Effector memory CD4-positive, alpha-beta T cell (primary cell): ENCODE data around the gene PKHD1.

Source experiments
- DNase-seq, 3 donors: peaks; one replicate each; pipeline ENCODE4 v3.0.0-alpha.2; 2020
- H3K27ac ChIP-seq: 2 replicates; pipeline ENCODE4 v1.7.0; 2013; ENCODE audit warnings: mild to moderate bottlenecking, low read length, moderate library complexity; ENCODE audit not compliant: insufficient read depth, poor library complexity, severe bottlenecking
- H3K27me3 ChIP-seq: replicated peaks from 2 replicates; pipeline ENCODE4 v1.7.0; 2013; ENCODE audit warnings: mild to moderate bottlenecking, low read length; ENCODE audit not compliant: insufficient read depth, control insufficient read depth, poor library complexity, severe bottlenecking
- H3K36me3 ChIP-seq: 2 replicates; pipeline ENCODE4 v1.7.0; 2013; ENCODE audit warnings: mild to moderate bottlenecking, low read length, moderate library complexity; ENCODE audit not compliant: control insufficient read depth, insufficient read depth
- H3K4me1 ChIP-seq: 2 replicates; pipeline ENCODE4 v1.7.0; 2013; ENCODE audit warnings: low read length, mild to moderate bottlenecking; ENCODE audit not compliant: control insufficient read depth, insufficient read depth, poor library complexity, severe bottlenecking
- H3K4me3 ChIP-seq: 2 replicates; pipeline ENCODE4 v1.7.0; 2013; ENCODE audit warnings: low read length, low read depth, mild to moderate bottlenecking; ENCODE audit not compliant: insufficient read depth, poor library complexity, severe bottlenecking
- H3K9me3 ChIP-seq: 2 replicates; pipeline ENCODE4 v1.7.0; 2013; ENCODE audit warnings: mild to moderate bottlenecking, low read length, moderate library complexity; ENCODE audit not compliant: control insufficient read depth

The PKHD1 gene

DNA sequence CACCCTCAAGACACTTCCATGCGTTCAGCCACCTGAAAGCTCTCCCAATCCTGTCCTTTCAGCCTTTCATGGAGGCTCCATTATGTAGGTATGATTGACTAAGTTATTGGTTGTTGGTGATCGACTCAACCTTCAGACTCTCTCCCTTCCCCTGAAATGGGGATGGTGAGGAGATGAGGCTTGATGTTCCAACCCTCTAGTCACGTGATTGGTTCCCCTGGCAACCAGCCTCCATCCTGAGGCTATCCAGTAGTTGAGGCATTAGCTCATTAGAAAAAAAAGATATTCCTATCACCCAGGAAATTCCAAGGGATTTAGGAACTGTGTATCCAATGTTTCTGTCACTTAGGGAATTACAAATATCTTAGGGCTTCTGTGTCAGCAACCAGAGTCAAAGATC, 426.6 kb downstream of the PKHD1 start:
- H3K4me1 ChIP-seq, result no peaks in the 10 kb centered on the region
- no peaks in the 10 kb centered on the region for H3K9me3 ChIP-seq
- H3K4me3 ChIP-seq, result no peak overlapping the region
- H3K36me3 ChIP-seq, result no peaks in the 10 kb centered on the region
- DNase-seq, result no peak
- no peaks in the 10 kb centered on the region for H3K27me3 ChIP-seq
- H3K27ac ChIP-seq, result no peak overlapping the region

DNA sequence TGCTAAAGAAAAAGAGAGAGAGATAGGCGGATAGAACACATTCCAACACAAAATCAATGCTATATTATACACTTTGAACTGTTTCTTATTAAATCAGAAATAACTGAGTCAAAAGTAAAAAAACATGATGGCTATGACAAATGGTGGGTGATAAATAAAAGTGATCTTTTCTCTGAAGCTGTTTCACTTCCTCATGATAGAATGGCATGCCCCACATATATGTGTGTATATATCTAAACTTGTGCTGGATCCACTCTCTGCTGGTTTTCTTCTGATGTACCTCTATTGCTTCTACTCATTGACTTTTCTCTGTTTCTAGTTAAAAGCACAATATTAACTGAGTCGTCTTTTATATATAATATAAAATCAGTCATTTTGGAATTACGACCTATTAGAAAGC, 429.9 kb downstream of the PKHD1 start:
- H3K27ac ChIP-seq, result no peak overlapping the region

DNA sequence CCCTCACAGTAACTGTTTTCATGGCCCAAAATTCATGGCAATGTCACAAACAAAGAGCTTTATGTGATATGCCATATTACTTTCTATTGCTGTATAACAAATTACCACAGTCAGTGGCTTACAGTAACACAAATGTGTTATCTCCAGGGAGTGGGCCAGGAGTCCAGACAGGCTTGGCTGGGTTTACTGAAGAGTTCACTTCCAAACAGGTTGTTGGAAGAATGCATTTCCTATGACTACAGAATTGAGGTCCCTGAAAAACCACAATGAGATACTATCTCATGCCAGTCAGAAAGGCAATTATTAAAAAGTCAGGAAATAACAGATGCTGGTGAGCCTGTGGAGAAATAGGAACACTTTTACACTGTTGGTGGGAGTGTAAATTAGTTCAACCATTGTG, 431.9 kb downstream of the PKHD1 start:
- Histone ChIP-seq H3K9me3 (no peaks in the 10 kb centered on the region), H3K27ac (no peak overlapping the region)

More for the DNA sequence above, 429.9 kb downstream of the PKHD1 start:
- Histone ChIP-seq H3K36me3 (no peaks in the 10 kb centered on the region), H3K4me1 (no peaks in the 10 kb centered on the region), H3K4me3 (no peak overlapping the region), H3K27me3 (no peaks in the 10 kb centered on the region), H3K9me3 (no peaks in the 10 kb centered on the region)
- DNase-seq, result no peak

DNA sequence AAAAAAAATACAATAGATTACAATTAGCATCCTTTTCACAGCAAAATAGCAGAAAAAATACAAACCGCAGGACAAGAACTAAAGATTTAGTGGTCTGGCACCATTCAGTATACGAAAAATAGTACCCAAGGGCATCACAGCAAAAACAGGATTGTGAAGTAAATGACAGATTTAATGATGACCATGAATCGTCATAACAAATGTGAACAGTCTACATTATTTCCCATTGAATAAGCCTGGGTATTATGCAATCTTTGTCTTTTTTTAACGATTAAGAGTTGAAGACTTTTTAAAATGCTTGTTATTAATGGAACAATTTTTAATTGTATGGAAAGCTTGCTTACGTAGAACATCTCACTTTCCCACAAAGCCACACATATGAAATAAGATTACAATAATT, 432.8 kb downstream of the PKHD1 start:
- H3K36me3 ChIP-seq, result no peaks in the 10 kb centered on the region
- H3K9me3 ChIP-seq, result no peaks in the 10 kb centered on the region
- H3K27me3 ChIP-seq, result no peaks in the 10 kb centered on the region
- DNase-seq, result no peak
- no peak overlapping the region for H3K4me3 ChIP-seq
- no peaks in the 10 kb centered on the region for H3K4me1 ChIP-seq
- no peak overlapping the region for H3K27ac ChIP-seq

More for the DNA sequence above, 431.9 kb downstream of the PKHD1 start:
- no peaks in the 10 kb centered on the region for H3K36me3 ChIP-seq
- no peaks in the 10 kb centered on the region for H3K27me3 ChIP-seq
- no peak for DNase-seq
- no peaks in the 10 kb centered on the region for H3K4me1 ChIP-seq
- H3K4me3 ChIP-seq, result no peak overlapping the region

DNA sequence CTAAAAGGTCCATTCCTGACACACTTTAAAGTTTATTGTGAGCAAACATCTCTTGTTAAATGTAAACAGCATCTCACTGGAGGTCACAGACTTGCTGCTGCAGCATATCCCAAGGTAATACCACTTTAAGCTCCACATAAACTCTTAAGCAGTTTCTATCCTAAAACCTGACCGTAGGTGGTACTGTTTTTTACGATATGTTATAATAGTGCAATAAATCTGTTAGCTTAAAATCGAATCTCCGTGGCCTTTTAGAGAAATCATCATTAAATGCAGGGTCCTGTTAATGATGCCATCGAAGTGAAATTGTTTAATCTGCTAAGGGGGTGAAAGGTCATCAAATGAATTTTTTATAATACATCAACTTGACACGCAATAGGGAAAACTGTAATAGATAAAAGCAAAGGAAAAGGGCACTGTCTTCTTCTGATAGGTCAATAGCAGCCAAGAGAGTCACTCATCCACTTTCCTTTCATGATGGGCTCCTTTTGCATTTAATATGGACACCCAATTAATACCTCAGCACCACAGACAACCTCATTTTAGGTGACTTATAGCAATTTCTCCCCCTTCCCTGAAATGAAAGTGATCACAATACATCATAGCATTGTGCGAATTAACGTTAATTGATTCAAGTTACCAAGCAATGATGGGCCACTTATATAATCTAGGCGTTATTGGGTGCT, 436.1 kb downstream of the PKHD1 start:
- no peaks in the 10 kb centered on the region for H3K27me3 ChIP-seq

DNA sequence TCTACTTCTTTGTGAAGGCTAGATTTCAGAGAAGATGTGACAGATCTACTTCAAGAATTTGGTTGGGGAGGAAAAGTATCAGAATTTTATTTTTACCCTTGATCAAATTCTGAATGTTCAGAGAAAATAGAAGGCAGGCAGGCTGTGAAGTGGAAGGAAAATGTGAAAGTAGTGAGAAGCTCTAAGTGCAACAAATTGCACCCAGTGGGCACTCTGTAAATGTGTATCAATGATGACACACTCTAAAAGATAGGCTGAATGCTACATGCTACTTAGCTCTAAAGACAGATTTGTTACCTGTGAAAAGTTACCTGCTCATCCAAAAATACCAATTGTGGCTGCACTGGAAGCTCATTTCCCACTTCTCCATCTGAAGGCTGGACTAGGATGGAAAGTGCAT, 438.6 kb downstream of the PKHD1 start:
- H3K4me3 ChIP-seq, result no peak overlapping the region
- no peak for DNase-seq

More for the DNA sequence above, 436.1 kb downstream of the PKHD1 start:
- H3K36me3 ChIP-seq, result no peaks in the 10 kb centered on the region
- no peaks in the 10 kb centered on the region for H3K4me1 ChIP-seq
- H3K27ac ChIP-seq, result no peak overlapping the region
- no peak for DNase-seq
- H3K9me3 ChIP-seq, result no peaks in the 10 kb centered on the region
- H3K4me3 ChIP-seq, result no peak overlapping the region

DNA sequence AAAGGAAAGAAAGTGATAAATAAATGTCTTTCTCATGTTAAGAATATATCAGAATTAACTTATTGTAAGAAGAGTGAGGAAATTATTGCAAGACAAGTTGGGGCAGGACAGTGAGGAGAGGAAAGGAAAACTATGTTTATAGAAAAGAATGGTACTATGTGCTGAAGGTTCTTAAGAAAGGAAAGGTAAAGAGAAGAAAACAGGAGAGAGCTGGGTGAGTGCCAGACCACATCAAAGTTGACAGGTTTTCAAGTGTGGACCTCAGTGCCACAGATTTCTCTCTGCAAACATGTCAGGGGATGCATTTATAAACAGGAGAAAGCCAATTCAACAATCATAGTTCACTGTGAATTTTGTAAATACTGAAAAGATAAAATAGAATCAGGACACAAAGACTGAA, 439.2 kb downstream of the PKHD1 start:
- no peak for DNase-seq

More for the DNA sequence above, 438.6 kb downstream of the PKHD1 start:
- H3K27me3 ChIP-seq, result no peaks in the 10 kb centered on the region
- no peaks in the 10 kb centered on the region for H3K9me3 ChIP-seq
- no peak overlapping the region for H3K27ac ChIP-seq
- no peaks in the 10 kb centered on the region for H3K36me3 ChIP-seq
- no peaks in the 10 kb centered on the region for H3K4me1 ChIP-seq

DNA sequence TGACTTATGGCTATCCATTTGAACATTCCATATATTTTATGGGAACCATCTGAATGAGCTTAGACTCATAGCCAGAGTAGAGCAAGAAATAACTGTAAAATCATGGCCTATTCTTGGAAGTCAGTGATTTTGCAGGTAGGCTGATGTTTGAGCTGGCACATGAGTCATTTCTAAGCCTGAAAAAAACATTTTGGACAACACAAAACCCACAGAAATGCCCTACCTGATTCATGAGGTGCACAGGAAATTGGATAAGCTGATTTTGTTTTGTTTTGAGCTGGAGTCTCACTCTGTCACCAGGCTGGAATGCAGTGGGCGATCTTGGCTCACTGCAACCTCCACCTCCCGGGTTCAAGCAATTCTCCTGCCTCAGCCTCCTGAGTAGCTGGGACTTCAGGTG, 443.0 kb downstream of the PKHD1 start:
- H3K9me3 ChIP-seq, result no peaks in the 10 kb centered on the region
- H3K4me3 ChIP-seq, result no peak overlapping the region
- no peak for DNase-seq
- H3K27ac ChIP-seq, result no peak overlapping the region
- no peaks in the 10 kb centered on the region for H3K4me1 ChIP-seq
- no peaks in the 10 kb centered on the region for H3K27me3 ChIP-seq
- no peaks in the 10 kb centered on the region for H3K36me3 ChIP-seq

More for the DNA sequence above, 439.2 kb downstream of the PKHD1 start:
- Histone ChIP-seq H3K9me3 (no peaks in the 10 kb centered on the region), H3K4me1 (no peaks in the 10 kb centered on the region), H3K4me3 (no peak overlapping the region), H3K27me3 (no peaks in the 10 kb centered on the region), H3K36me3 (no peaks in the 10 kb centered on the region), H3K27ac (no peak overlapping the region)

DNA sequence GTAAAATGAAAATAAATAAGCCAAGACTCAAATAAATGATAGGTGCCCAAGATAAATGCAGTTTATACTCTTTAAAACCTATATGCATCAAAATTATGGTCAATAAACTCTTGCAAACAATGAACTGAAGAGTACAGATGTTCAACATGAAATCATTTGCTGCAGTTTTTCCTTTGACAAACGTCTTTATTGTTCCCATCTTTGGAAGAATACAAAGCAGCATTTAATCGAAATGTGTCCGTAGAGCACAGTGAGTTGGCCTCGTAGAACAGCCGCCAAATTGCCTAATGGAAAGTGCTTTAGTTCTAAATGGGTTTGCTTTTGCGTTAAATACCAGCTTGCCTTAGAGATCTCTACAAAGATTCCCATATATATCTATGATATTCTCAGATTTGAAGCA, 447.4 kb downstream of the PKHD1 start:
- Histone ChIP-seq H3K9me3 (no peaks in the 10 kb centered on the region), H3K4me1 (no peaks in the 10 kb centered on the region), H3K4me3 (no peak overlapping the region), H3K27ac (no peak overlapping the region), H3K27me3 (no peaks in the 10 kb centered on the region), H3K36me3 (no peaks in the 10 kb centered on the region)
- no peak for DNase-seq

DNA sequence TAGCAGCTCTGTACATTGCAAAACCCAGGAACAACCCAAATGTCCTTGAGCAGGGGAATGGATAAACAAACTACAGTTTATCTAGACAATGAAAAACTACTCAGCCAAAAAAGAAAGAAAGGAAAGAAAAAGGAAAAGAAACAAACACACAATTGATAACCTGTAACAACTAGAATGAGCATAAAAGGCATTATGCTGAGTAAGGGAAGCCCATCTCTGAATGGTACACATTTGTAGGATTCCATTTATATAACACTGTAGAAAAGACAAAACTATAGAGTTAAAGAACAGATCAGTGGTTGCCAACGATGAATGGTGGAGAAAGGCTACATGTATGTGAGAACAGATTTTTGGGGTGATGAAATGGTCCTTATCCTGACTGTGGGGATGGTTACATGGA, 454.0 kb downstream of the PKHD1 start:
- H3K9me3 ChIP-seq, result no peaks in the 10 kb centered on the region
- no peaks in the 10 kb centered on the region for H3K36me3 ChIP-seq
- H3K27me3 ChIP-seq, result no peaks in the 10 kb centered on the region
- no peak overlapping the region for H3K27ac ChIP-seq
- DNase-seq, result no peak
- no peak overlapping the region for H3K4me3 ChIP-seq
- no peaks in the 10 kb centered on the region for H3K4me1 ChIP-seq
